Cardiac muscle cell (in vitro differentiated cells and primary cell): ENCODE measurements around the gene ADPRM. TPM values are rescaled to one million over a fixed set of nuclear protein-coding genes. Genes with fewer than 3 reads are reported as not detected.

ENCODE experiments used
- DNase-seq, 2 donors: peaks; one replicate each; pipeline versions ENCODE4 v3.0.0 to v3.0.0-alpha.2; 2010 to 2017; ENCODE audit warnings: low read depth in 1 of 2, low spot score in 1 of 2
- H3K27ac ChIP-seq: fragments of 200-600 bp; sonication (generic); 2 replicates; pipeline ENCODE4 v1.5.1; 2016
- H3K27me3 ChIP-seq: fragments of 200-600 bp; sonication (generic); 2 replicates; pipeline ENCODE4 v1.6.0; 2016; ENCODE audit warnings: control low read depth
- H3K36me3 ChIP-seq: fragments of 200-600 bp; sonication (generic); 2 replicates; pipeline ENCODE4 v1.5.1; 2016; ENCODE audit warnings: control low read depth
- H3K4me1 ChIP-seq: fragments of 200-600 bp; sonication (generic); 2 replicates; pipeline ENCODE4 v1.8.1; 2017; ENCODE audit warnings: low read depth, mild to moderate bottlenecking, mixed run types
- H3K4me3 ChIP-seq: fragments of 200-600 bp; sonication (generic); 2 replicates; pipeline ENCODE4 v1.5.1; 2016; ENCODE audit warnings: mild to moderate bottlenecking
- H3K9me3 ChIP-seq: fragments of 200-600 bp; sonication (generic); 2 replicates; pipeline ENCODE4 v1.5.1; 2017; ENCODE audit warnings: low read depth, mild to moderate bottlenecking, control low read depth
- CTCF ChIP-seq: IDR thresholded peaks from 2 replicates; pipeline ENCODE4 v1.5.1; 2012; ENCODE audit warnings: low read depth, mild to moderate bottlenecking, low read length
- polyA plus RNA-seq: library from polyadenylated mRNA; unstranded; fragments of >200 nt; fragmentation: Nextera tagmentation; extraction: Ambion mirVana; gene quantifications from 2 replicates; pipeline ENCODE4 v1.2.1, GENCODE V29; 2016
- total RNA-seq: library from RNA; depleted of rRNA; stranded (reverse); fragments of >200 nt; gene quantifications from 2 replicates; pipeline ENCODE4 v1.2.3, GENCODE V29; 2016

ADPRM gene
- total and polyA plus RNA-seq, 2 experiments from 2014 or later = 7.3 to 7.4 TPM

- Histone ChIP-seq H3K27me3 (no peaks in the 10 kb centered on the region), H3K36me3 (peaks cover 11% of the 10 kb centered on the region), H3K9me3 (no peaks in the 10 kb centered on the region), H3K27ac (no peak overlapping the region), H3K4me1 (no peaks in the 10 kb centered on the region), H3K4me3 (no peak overlapping the region)
- no peak for TF ChIP-seq CTCF
- DNase-seq = no peak
Observed at GRCh38 chr17:10705727-10706126, 8.3 kb downstream of the ADPRM start.

- Histone ChIP-seq H3K4me3 (no peak overlapping the region), H3K9me3 (no peaks in the 10 kb centered on the region), H3K4me1 (no peaks in the 10 kb centered on the region), H3K27ac (no peak overlapping the region), H3K27me3 (no peaks in the 10 kb centered on the region), H3K36me3 (peaks cover 13% of the 10 kb centered on the region)
- no peak for TF ChIP-seq CTCF
- DNase-seq = no peak
Observed at GRCh38 chr17:10713318-10713717, 15.9 kb downstream of the ADPRM start.

- no peak overlapping the region for H3K27ac ChIP-seq
- H3K4me1 ChIP-seq = no peaks in the 10 kb centered on the region
- peaks cover 8% of the 10 kb centered on the region for H3K36me3 ChIP-seq
- no peaks in the 10 kb centered on the region for H3K9me3 ChIP-seq
- no peak for DNase-seq
- H3K27me3 ChIP-seq = no peaks in the 10 kb centered on the region
- TF ChIP-seq CTCF = no peak
- no peak overlapping the region for H3K4me3 ChIP-seq
Observed at GRCh38 chr17:10716218-10716617, 18.8 kb downstream of the ADPRM start.

- no peak overlapping the region for H3K27ac ChIP-seq
- no peaks in the 10 kb centered on the region for H3K27me3 ChIP-seq
- DNase-seq = no peak
- H3K4me1 ChIP-seq = no peaks in the 10 kb centered on the region
- no peaks in the 10 kb centered on the region for H3K36me3 ChIP-seq
- TF ChIP-seq CTCF = no peak
- no peak overlapping the region for H3K4me3 ChIP-seq
- no peaks in the 10 kb centered on the region for H3K9me3 ChIP-seq
Observed at GRCh38 chr17:10718547-10718946, 21.2 kb downstream of the ADPRM start.

GRCh38 chr17:10724546-10725195 is 27.3 kb downstream of the ADPRM start:
- no peaks in the 10 kb centered on the region for H3K27me3 ChIP-seq
- no peak overlapping the region for H3K27ac ChIP-seq
- H3K9me3 ChIP-seq = no peaks in the 10 kb centered on the region
- DNase-seq = no peak
- no peak for TF ChIP-seq CTCF
- H3K36me3 ChIP-seq = no peaks in the 10 kb centered on the region
- no peak overlapping the region for H3K4me3 ChIP-seq
- no peaks in the 10 kb centered on the region for H3K4me1 ChIP-seq
